HG02623 (cell line): ENCODE data around the gene ATF7.
A peak's percentile ranks its signal among the peaks of the same experiment; 100 is the strongest.
"Not testable (repeated sequence)": the region's sequence is repeated elsewhere in the genome, so short reads cannot be mapped to it uniquely, and the experiment has no call there.

Source experiments
- ATAC-seq: cut with Tn5 transposase; IDR thresholded peaks from one replicate; pipeline ENCODE4 v1.9.1; 2021; ENCODE audit warnings: moderate library complexity; ENCODE audit not compliant: unreplicated experiment

Gene ATF7

DNA sequence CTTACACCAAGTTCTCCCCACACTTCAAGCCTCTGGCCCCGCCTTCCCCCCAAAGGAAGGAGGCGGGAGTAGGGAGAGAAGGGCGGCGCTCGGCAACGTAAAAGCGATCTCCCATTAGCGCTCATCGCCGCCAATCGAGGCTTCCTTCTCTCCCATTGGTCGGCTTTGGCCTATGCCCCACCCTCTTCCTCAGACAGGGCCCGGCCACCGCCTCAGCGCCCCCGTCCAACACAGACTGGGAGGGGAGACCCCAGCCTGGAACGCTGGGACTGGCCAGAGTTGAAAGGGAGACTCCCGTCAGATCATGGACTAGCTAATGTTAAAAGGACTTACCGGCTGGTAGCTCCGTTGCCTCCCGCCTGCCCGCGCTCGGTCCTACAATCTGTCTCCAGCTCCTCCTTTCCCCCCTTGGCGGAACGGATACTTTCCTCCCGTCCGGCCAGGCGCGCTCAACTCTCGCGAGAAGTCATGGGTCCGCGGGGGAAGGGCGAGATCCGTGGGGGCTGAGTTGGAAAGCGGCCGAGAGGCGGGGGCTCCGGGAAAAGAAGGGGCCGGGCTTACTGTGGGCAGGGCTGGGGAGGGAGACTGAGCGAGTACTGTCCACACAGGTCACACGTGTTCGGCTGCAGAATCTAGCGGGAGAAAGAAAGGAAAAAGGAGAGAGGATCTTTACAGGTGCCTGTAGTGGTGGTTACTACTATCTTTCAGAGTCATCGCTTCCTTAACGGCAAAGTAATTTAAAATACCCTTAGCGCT, at the start of gene ATF7:
ATF7 (minus strand) TSS at position 437 of the 756 bp plus-strand sequence. CDS start 25,382 bp downstream, outside the sequence.
- peak; percentile 95 for ATAC-seq

DNA sequence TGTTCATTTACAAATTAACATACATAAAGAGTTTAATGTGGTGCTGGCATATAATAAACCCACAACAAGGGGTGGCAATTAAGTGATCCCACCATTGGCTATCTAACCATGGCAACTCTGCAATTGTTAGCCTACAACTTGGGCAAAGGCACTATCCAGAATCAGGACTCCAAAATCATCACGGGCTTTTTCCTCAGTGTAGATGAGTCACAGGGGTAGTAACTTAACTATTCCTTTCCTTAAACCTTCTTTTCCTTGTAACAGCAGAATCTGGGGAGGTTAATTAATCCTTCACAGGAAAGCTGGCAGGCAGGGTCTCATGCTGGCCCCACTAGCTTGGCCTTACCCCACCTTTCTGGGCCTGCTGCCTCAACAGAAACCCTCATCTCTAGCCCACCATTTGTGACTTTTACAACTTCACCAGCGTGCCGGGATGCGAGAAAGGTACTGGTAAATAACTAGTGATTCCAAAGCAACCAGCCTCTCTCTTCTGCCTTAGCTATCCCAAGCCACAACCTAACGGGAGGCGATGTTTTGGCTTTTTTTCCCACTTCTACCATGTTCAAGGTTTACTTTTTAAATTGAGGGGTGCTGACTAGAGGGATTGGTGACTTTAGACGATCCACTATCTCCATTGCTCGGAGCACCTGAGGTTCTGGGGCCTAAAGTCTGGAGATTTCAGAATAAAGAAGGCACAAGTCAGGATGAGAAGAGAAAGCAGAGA, 49.0 kb upstream of the ATF7 start:
- ATAC-seq, result no peak

DNA sequence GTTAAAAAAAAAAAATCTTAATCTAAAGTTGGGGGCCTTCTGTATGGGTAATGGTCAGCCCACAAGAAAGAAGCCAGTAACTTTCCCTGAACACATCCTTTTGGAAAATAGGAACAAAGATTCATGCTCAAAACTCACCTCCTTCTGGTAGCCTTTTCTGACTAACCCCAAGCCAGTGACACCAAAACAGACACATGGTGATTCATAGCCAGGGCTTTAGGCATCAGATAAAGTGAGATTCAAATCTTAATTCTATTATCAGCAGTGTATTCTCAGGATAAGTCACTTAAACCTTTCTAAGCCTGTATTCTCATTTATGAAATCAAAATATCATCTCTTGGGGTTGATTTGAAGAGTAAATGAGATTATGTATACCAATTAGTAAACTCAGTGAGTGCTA, 44.8 kb upstream of the ATF7 start:
- no peak for ATAC-seq

DNA sequence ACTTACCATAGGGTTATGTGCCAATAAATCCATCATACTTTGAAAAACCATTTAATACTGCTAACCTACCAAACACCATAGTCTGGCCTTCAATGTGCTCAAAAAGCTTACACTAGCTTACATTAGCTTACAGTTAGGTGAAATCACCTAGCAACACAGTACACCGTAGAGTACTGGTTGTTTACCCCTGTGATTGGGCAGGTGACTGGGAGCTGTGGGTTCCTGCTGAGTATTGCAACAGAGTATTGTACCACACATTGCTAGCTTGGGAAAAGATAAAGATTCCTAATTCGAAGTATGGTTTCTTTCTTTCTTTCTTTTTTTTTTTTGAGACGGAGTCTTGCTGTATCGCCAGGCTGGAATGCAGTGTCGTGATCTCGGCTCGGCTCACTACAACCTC, 44.1 kb upstream of the ATF7 start:
- no peak for ATAC-seq

DNA sequence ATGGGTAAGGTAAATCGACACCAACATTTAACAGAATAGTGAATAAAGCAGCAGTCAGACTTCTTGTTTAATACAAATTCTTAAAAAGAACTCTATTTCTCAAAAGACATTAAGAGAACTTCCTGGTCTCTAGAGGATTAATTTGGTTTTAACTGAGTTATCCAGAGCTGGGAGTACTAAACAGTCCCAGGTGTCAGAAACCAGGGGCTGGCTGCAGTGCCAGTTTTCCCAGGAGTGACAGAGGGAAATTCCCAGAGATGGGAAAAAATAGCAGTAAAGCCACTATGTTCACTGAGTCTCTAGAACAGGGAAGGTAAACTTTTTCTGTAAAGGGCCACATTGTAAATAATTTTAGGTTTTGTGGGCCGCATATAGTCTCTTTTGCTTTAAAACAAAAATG, 40.9 kb upstream of the ATF7 start:
- no peak for ATAC-seq

DNA sequence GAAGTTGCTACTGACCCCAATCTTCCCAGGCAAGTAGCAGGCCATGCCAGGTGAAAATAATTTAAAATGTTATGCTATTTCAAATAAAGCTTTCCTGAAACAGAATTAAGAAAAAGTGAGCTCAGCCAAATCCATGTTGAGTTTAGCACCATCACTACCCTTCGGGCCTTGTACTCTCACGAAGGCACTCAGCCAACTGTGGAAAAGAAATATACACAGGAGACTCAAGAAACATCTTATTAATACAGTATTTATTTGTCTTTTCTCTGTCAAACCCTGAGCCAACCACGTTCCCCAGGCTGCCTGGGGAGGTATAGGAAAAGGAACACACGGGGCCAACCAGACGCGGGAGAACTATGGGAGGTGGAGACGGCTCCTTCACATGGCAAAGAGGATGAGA, 38.8 kb upstream of the ATF7 start:
- no peak for ATAC-seq

DNA sequence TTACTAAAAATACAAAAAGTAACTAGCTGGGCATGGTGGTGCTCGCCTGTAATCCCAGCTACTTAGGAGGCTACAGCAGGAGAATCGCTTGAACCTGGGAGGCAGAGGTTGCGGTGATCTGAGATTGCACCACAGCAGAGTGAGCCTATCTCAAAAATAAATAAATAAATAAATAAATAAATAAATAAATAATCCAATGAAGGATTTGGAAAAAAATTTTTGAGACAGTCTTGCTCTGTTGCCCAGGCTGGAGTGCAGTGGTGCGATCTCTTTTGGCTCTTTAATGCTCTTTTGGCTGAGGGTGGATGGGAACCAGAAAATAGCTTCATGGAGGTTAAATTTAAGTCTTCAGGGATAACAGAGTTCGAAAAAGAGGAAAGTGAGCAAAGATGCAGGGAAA, 38.0 kb upstream of the ATF7 start:
- ATAC-seq, result no peak

DNA sequence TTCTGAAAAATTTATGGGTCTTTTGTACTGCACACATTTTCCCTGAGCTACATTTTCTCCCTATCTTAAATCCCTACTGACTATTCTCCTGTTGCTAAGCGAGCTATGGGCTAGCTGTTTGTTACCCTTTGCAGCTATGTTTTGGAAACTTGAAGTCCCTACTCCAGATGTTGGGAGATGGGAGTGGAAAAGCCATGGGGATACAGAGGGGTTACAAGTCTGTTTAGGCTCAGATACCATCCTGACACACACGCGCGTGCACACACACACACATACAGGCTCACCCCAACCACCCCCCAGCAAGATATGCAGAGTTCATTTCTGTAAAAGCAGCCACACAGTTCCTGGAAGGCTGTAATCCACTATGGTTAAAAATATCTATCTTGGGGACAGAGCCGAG, 33.9 kb upstream of the ATF7 start:
- ATAC-seq, result no peak

DNA sequence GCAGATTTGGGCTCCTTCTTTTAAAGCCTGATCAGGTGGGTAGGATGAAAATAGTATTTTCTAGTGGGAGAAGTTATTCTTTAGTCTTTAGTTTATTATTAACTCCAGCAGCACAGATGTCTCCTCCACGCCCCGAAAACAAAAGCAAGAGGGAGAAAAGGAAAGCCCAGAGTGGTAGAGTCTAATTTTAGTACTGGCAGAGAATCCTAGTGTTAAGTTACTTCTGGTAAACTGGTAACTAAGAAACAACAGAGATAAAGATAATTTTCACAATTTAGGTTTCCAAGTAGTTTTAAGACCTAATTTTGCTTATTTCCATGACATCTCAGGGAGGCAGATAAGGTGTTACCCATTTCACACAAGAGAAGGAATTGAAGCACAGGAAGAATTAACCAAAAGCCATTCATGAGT, 33.4 kb upstream of the ATF7 start:
- no peak for ATAC-seq

DNA sequence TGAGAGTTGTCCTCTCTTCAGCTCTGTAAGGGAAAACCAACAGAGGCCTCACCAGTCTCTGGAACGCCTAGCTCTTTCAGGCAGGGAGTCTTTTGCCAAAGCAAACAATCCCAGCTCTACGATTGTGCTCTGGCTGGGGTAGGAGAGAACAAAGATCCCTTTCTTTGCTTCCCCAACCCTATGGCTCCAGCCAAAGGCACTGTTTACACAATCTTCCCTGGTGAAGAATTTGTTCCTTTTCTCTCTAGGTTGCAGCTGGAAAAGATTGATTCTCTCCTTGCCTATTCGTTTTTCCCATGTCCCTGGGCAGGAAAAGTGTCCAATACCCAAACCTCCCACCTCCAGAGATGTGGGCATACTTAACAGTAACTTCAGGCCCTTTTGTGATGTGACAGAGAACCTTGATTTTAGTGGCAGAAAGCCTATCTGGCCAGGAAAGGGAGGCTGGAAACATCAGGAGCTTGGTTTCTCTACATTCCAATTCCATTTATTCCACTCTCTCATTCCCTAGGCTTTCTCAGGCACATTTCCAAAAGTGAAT, 32.9 kb upstream of the ATF7 start:
- no peak for ATAC-seq

DNA sequence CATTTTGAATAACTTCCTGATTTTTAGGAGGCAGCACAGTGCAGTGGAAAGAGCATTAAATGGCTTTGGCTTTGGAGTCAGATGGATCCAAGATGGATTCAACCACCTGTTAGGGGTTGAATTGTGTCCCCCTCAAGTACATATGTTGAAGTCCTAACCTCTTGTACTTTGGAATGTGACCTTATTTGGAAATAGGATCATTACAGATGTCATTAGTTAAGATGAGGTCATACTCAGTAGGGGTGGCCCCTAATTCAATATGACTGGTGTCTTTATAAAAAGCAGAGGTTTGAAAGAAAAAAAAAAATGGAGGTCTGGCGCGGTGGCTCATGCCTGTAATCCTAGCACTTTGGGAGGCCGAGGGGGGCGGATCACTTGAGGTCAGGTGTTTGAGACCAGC, 30.9 kb upstream of the ATF7 start:
- ATAC-seq, result no peak

DNA sequence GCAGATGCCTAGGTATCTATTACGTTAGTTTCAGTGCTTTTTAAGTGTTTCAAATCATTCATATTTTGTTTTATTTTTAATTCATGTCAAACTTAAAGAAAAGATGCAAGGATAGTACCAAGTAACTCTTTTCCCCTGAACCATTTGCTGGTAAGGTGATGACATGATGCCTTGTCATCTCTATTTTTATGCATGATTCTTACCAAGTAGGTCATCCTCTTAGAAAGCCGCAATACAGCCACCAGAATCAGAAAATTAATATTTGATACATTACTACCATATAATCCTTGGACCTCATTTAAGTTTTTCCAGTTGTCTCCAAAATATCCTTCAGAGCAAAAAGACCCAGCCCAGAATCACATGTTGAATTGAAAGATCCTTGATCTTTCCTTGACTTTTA, 27.4 kb upstream of the ATF7 start:
- ATAC-seq, result no peak

DNA sequence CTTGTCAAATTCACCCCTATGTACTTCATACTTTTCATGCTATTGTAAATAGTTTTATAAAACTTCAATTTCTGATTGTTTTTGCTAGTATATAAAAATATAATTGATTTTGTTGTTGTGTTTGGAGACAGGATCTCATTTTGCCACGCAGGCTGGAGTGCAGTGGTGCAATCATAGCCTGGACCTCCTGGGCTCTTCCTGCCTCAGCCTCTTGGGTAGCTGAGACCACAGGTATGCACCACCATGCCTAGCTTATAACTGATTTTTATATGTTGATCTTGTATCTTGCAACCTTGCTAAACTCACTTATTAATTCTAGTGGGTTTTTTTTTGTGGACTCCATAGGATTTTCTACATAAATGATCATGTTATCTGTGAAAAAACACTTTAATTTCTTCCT, 26.2 kb upstream of the ATF7 start:
- ATAC-seq, result no peak

DNA sequence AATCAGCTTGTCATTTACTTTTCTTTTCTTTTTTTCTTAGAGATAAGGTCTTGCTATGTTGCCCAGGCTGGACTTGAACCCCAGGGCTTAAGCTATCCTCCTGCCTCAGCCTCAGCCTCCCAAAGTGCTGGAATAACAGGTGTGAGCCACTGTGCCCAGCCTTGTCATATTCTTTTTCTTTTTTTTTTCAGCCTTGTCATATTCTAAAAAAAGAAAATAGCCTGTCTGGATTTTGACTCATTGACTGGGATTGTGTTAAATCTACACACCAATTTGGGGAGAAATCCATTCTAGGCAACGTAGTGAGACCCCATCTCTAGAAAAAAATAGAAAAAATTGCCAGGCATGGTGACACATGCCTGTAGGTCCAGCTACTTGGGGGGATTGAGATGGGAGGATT, 25.6 kb upstream of the ATF7 start:
- ATAC-seq, result no peak

DNA sequence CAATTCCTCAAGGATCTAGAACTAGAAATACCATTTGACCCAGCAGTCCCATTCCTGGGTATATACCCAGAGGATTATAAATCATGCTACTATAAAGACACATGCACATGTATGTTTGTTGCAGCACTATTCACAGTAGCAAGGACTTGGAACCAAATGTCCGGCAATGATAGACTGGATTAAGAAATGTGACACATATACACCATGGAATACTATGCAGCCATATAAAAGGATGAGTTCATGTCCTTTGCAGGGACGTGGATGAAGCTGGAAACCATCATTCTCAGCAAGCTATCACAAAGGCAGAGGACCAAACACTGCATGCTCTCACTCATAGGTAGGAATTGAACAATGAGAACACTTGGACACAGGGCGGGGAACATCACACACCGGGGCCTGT, 20.1 kb upstream of the ATF7 start:
- not testable (repeated sequence) for ATAC-seq

DNA sequence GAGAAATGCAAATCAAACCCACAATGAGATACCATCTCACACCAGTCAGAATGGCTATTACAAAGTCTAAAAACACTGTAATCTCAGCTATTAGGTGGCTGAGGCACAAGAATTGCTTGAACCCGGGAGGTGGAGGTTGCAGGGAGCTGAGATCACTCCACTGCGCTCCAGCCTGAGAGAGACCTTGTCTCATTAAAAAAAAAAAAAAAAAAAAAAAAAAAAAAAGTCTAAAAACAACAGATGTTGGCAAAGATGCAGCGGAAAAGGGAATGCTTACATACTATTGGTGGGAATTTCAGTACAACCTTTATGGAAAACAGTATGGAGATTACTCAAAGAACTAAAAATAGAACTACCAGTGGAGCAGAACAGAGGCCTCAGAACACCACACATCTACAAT, 19.0 kb upstream of the ATF7 start:
- no peak for ATAC-seq

DNA sequence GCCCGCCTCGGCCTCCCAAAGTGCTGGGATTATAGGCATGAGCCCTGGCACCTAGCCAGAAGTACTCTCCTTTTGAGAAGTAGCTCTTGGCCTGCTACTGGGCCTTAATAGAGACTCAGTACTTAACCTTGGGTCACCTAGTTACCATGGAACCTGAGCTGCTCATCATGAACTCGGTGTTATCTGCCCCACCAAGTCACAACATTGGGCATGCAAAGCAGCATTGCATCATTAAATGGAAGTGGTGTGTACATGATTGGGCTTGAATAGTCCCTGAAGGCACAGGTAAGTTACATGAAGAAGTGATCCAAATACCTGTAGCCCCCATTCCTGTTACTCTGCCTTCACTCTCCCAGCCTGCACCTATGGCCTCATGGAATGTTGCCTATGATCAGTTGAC, 18.0 kb upstream of the ATF7 start:
- ATAC-seq, result no peak

DNA sequence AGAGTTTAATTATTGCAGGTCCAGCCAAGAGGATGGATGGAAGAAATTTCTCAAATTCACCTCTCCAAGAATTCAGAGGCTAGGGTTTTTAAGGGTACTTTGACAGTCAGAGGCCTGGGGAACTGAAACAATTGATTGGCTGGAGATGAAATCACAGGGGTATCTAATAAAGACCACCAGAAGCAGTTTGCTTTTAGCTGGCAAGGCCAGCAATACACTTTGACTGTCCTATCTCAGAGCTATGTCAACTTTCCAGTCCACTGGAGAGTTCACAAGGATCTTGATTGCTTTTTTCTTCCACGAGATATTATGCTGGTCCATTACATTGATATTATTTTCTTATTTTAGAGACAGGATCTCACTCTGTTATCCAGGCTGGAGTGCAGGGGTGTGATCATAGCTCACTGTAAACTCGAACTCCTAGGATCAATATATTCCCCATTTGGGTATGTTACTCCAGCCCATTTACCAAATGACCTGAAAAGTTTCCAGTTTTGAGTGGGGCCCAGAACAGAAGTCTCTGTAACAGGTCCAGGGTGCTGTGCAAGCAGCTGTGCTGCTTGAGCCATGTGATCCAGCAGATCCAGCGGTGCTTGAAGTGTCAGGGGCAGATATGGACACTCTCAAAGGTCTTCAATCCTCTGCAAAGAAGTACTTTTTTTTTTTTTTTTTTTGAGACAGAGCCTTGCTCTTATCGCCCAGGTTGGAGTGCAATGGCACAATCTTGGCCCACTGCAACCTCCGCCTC, 17.2 kb upstream of the ATF7 start:
- no peak for ATAC-seq

DNA sequence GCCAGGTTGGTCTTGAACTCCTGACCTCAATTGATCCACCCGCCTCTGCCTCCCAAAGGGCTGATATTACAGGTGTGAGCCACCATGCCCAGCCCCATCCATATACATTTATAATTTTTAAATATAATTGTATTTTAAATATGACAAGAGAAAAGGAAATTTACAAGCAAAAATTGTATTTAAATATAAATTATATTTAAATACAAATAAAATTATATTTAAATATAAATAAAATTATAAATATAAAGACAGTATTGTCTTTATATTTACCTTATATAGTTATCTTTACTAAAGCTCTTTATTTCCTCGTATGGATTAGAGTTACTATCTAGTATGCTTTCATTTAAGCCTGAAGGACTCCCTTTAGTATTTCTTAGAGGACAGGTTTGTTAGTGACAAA, 11.9 kb upstream of the ATF7 start:
- no peak for ATAC-seq

DNA sequence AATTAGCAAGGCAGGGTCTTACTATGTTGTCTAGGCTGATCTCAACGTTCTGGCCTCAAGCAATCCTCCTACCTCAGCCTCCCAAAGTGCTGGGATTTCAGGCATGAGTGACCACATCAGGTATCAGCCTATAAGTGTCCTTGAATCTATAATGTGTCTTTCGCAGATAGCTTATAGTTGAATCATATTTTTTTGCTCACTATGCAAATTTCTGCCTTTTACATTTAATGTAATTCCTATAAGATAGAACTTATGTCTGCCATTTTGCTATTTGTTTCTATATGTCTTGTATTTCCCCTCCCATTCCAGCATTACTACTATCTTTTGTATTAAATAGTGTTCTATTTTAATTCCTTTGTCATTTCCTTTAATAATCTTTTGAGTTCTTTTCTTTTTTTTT, 10.5 kb upstream of the ATF7 start:
- ATAC-seq, result no peak

DNA sequence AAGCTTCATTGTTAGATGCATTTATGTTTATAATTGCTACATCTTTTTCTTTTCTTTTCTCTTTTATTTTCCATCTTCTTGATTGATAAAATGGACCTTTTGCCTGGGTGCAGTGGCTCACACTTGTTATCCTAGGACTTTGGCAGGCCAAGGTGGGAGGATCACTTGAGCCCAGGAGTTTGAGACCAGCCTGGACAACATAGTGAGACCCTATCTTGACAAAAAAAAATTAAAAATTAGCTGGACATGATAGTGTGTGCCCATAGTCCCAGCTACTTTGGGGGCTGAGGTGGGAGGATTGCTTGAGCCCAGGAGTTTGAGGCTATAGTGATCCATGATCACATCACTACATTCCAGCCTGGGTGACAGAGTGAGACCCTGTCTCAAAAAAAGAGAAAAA, 9.5 kb upstream of the ATF7 start:
- not testable (repeated sequence) for ATAC-seq

DNA sequence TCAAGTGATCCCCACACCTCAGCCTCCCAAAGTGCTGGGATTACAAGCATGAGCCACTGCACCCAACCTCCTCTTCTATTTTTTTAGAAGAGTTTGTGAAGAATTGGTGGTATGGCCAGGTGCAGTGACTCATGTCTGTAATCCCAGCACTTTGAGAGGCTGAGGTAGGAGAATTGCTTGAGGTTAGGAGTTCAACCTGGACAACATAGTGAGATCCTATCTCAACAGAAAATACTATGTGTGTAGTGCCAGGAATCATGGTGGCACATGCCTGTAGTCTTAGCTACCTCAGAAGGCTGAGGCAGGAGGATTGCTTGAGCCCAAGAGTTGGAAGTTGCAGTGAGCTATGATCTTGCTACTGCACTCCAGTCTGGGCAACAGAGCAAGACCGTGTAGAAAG, 5.5 kb upstream of the ATF7 start:
- ATAC-seq, result no peak
